HepG2 (cell line): ENCODE measurements around the gene TYROBP. TPM values are rescaled to one million over a fixed set of nuclear protein-coding genes. Genes with fewer than 3 reads are reported as not detected.

Experiments
- ELF3 ChIP-seq: IDR thresholded peaks from 2 replicates; pipeline ENCODE4 v1.6.1; 2016; ENCODE audit warnings: missing genetic modification reagents, missing compliant biosample characterization
- ETV5 ChIP-seq: IDR thresholded peaks from 2 replicates; pipeline ENCODE4 v1.6.1; 2018; ENCODE audit warnings: missing biosample characterization, missing genetic modification reagents, inconsistent platforms, borderline replicate concordance
- GATA4 ChIP-seq: sonication (generic); IDR thresholded peaks from 2 replicates; pipeline ENCODE4 v1.6.1; 2016; ENCODE audit warnings: antibody characterized with exemption, low read depth, borderline replicate concordance
- IRF9 ChIP-seq: sonication (generic); formaldehyde crosslinking; IDR thresholded peaks from 2 replicates; pipeline ENCODE4 v1.8.0; 2022; ENCODE audit warnings: missing genetic modification reagents, mild to moderate bottlenecking, borderline replicate concordance
- RARA ChIP-seq: IDR thresholded peaks from 2 replicates; pipeline ENCODE4 v1.6.1; 2016; ENCODE audit warnings: missing genetic modification reagents, missing compliant biosample characterization
- RERE ChIP-seq: IDR thresholded peaks from 2 replicates; pipeline ENCODE4 v1.6.1; 2016; ENCODE audit warnings: low read depth, missing genetic modification reagents, missing compliant biosample characterization
- ZFP90 ChIP-seq: sonication (generic); formaldehyde crosslinking; IDR thresholded peaks from 2 replicates; pipeline ENCODE4 v1.8.0; 2022; ENCODE audit warnings: missing genetic modification reagents, mild to moderate bottlenecking, inconsistent platforms, borderline replicate concordance
- ZNF17 ChIP-seq: sonication (generic); formaldehyde crosslinking; IDR thresholded peaks from 2 replicates; pipeline ENCODE4 v1.5.0; 2020; ENCODE audit warnings: mild to moderate bottlenecking, missing genetic modification reagents
- ZNF639 ChIP-seq: conservative IDR thresholded peaks from 2 replicates; pipeline ENCODE4 v1.6.1; 2018; ENCODE audit warnings: missing genetic modification reagents
- polyA plus RNA-seq, 8 experiments: library from polyadenylated mRNA; depleted of rRNA in 3 of 8; stranded (reverse) in 7 of 8; unstranded in 1 of 8; fragments of >200 nt; fragmentation: Illumina TruSeq in 4 of 8; extraction: Trizol in 4 of 8; gene quantifications; 2 replicates each; pipeline versions ENCODE4 v1.2.1 to v1.2.3, GENCODE V29; 2011 to 2016; ENCODE audit warnings: low read depth in 4 of 8, missing spikeins in 1 of 8, mixed read lengths in 1 of 8; ENCODE audit not compliant: insufficient read depth in 1 of 8
- total RNA-seq, 5 experiments: library from RNA; depleted of rRNA; stranded (reverse); fragments of >200 nt; fragmentation: Illumina TruSeq; extraction: Trizol; gene quantifications; 2 replicates each; pipeline ENCODE4 v1.2.3, GENCODE V29; 2016; ENCODE audit warnings: low read depth in 1 of 5
- TF ChIP-seq, protein P1 (sequence below): sonication (generic); formaldehyde crosslinking; IDR thresholded peaks from 2 replicates; pipeline ENCODE4 v1.5.0; 2020; ENCODE audit warnings: missing genetic modification reagents, mild to moderate bottlenecking, borderline replicate concordance
- TF ChIP-seq, protein P2 (sequence below): sonication (generic); formaldehyde crosslinking; IDR thresholded peaks from 2 replicates; pipeline ENCODE4 v1.4.0; 2020; ENCODE audit warnings: mild to moderate bottlenecking, missing genetic modification reagents

TYROBP gene
- total and polyA plus RNA-seq, 2 of the 13 experiments (the other 11 are each of a cell fraction or from before 2014, with no cell fraction given), result not detected

GRCh38 chr19:35931161-35931873, 23.2 kb upstream of the TYROBP start (continued):
- TF ChIP-seq, protein P1, sequence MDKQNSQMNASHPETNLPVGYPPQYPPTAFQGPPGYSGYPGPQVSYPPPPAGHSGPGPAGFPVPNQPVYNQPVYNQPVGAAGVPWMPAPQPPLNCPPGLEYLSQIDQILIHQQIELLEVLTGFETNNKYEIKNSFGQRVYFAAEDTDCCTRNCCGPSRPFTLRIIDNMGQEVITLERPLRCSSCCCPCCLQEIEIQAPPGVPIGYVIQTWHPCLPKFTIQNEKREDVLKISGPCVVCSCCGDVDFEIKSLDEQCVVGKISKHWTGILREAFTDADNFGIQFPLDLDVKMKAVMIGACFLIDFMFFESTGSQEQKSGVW (CRISPR knock-in tag), result no peak
- TF ChIP-seq ZNF17 (CRISPR knock-in tag), result no peak
- TF ChIP-seq ELF3 (CRISPR knock-in tag), result peak; percentile 72
- 0 out of 2 replicates have a peak, but pooled peaks have one; percentile 47 for TF ChIP-seq RERE (CRISPR knock-in tag)
- no peak; the same call in 1 of the 2 replicates for TF ChIP-seq RARA (CRISPR knock-in tag)
- TF ChIP-seq ZFP90 (CRISPR knock-in tag), result peak; percentile 32; the same call in 1 of the 2 replicates
- TF ChIP-seq ZNF639 (CRISPR knock-in tag), result peak; percentile 83
- peak; percentile 91; the same call in 1 of the 2 replicates for TF ChIP-seq IRF9 (CRISPR knock-in tag)
- TF ChIP-seq, protein P2, sequence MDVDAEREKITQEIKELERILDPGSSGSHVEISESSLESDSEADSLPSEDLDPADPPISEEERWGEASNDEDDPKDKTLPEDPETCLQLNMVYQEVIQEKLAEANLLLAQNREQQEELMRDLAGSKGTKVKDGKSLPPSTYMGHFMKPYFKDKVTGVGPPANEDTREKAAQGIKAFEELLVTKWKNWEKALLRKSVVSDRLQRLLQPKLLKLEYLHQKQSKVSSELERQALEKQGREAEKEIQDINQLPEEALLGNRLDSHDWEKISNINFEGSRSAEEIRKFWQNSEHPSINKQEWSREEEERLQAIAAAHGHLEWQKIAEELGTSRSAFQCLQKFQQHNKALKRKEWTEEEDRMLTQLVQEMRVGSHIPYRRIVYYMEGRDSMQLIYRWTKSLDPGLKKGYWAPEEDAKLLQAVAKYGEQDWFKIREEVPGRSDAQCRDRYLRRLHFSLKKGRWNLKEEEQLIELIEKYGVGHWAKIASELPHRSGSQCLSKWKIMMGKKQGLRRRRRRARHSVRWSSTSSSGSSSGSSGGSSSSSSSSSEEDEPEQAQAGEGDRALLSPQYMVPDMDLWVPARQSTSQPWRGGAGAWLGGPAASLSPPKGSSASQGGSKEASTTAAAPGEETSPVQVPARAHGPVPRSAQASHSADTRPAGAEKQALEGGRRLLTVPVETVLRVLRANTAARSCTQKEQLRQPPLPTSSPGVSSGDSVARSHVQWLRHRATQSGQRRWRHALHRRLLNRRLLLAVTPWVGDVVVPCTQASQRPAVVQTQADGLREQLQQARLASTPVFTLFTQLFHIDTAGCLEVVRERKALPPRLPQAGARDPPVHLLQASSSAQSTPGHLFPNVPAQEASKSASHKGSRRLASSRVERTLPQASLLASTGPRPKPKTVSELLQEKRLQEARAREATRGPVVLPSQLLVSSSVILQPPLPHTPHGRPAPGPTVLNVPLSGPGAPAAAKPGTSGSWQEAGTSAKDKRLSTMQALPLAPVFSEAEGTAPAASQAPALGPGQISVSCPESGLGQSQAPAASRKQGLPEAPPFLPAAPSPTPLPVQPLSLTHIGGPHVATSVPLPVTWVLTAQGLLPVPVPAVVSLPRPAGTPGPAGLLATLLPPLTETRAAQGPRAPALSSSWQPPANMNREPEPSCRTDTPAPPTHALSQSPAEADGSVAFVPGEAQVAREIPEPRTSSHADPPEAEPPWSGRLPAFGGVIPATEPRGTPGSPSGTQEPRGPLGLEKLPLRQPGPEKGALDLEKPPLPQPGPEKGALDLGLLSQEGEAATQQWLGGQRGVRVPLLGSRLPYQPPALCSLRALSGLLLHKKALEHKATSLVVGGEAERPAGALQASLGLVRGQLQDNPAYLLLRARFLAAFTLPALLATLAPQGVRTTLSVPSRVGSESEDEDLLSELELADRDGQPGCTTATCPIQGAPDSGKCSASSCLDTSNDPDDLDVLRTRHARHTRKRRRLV (CRISPR knock-in tag), result 0 out of 2 replicates have a peak, but pooled peaks have one; percentile 80
- peak; percentile 81 for TF ChIP-seq GATA4
- peak; percentile 91 for TF ChIP-seq ETV5
